Measurements from ENCODE around the gene CLEC3B. TPM values are rescaled to one million over a fixed set of nuclear protein-coding genes. Genes with fewer than 3 reads are reported as not detected.
"Not testable (repeated sequence)": the region's sequence is repeated elsewhere in the genome, so short reads cannot be mapped to it uniquely, and the experiment has no call there.

Gene CLEC3B
- total RNA-seq, 1 donor: 0.21 TPM

GRCh38 chr3:45059132-45059531 lies 33.0 kb downstream of the CLEC3B start:
- no peaks in the 10 kb centered on the region for H3K9me3 ChIP-seq (ENCODE audit: low read depth, low read length)
- H3K4me1 ChIP-seq (ENCODE audit: insufficient read depth, low read length): peaks cover 53% of the 10 kb centered on the region
- H3K4me3 ChIP-seq (ENCODE audit: low read length): no peak overlapping the region
- no peaks in the 10 kb centered on the region for H3K27me3 ChIP-seq (ENCODE audit: insufficient read depth, low read length)

GRCh38 chr3:45060165-45060892 lies 34.2 kb downstream of the CLEC3B start:
- peaks cover 54% of the 10 kb centered on the region for H3K4me1 ChIP-seq (ENCODE audit: insufficient read depth, low read length)
- H3K9me3 ChIP-seq (ENCODE audit: low read depth, low read length): no peaks in the 10 kb centered on the region
- H3K4me3 ChIP-seq (ENCODE audit: low read length): no peak overlapping the region
- no peaks in the 10 kb centered on the region for H3K27me3 ChIP-seq (ENCODE audit: insufficient read depth, low read length)

GRCh38 chr3:45062697-45063070 lies 36.6 kb downstream of the CLEC3B start:
- Histone ChIP-seq H3K9me3 (ENCODE audit: low read depth, low read length) (no peaks in the 10 kb centered on the region), H3K4me3 (ENCODE audit: low read length) (no peak overlapping the region), H3K4me1 (ENCODE audit: insufficient read depth, low read length) (peaks cover 52% of the 10 kb centered on the region), H3K27me3 (ENCODE audit: insufficient read depth, low read length) (no peaks in the 10 kb centered on the region)

GRCh38 chr3:45064512-45065372 lies 38.6 kb downstream of the CLEC3B start:
- H3K9me3 ChIP-seq (ENCODE audit: low read depth, low read length): no peaks in the 10 kb centered on the region
- peaks cover 41% of the 10 kb centered on the region for H3K4me1 ChIP-seq (ENCODE audit: insufficient read depth, low read length)
- H3K4me3 ChIP-seq (ENCODE audit: low read length): no peak overlapping the region
- H3K27me3 ChIP-seq (ENCODE audit: insufficient read depth, low read length): no peaks in the 10 kb centered on the region

- no peak overlapping the region for H3K4me3 ChIP-seq (ENCODE audit: low read length)
- H3K9me3 ChIP-seq (ENCODE audit: low read depth, low read length): no peaks in the 10 kb centered on the region
- H3K27me3 ChIP-seq (ENCODE audit: insufficient read depth, low read length): no peaks in the 10 kb centered on the region
- peaks cover 41% of the 10 kb centered on the region for H3K4me1 ChIP-seq (ENCODE audit: insufficient read depth, low read length)
Measured at GRCh38 chr3:45065373-45065720, 39.2 kb downstream of the CLEC3B start.

- Histone ChIP-seq H3K9me3 (ENCODE audit: low read depth, low read length) (no peaks in the 10 kb centered on the region), H3K4me3 (ENCODE audit: low read length) (no peak overlapping the region)
Measured at GRCh38 chr3:45066109-45066801, 40.2 kb downstream of the CLEC3B start.

GRCh38 chr3:45067486-45067885 lies 41.4 kb downstream of the CLEC3B start:
- no peaks in the 10 kb centered on the region for H3K27me3 ChIP-seq (ENCODE audit: insufficient read depth, low read length)
- H3K4me3 ChIP-seq (ENCODE audit: low read length): no peak overlapping the region
- peaks cover 34% of the 10 kb centered on the region for H3K4me1 ChIP-seq (ENCODE audit: insufficient read depth, low read length)
- no peaks in the 10 kb centered on the region for H3K9me3 ChIP-seq (ENCODE audit: low read depth, low read length)

More at GRCh38 chr3:45066109-45066801, 40.2 kb downstream of the CLEC3B start:
- H3K27me3 ChIP-seq (ENCODE audit: insufficient read depth, low read length): no peaks in the 10 kb centered on the region
- H3K4me1 ChIP-seq (ENCODE audit: insufficient read depth, low read length): peaks cover 41% of the 10 kb centered on the region

- Histone ChIP-seq H3K27me3 (ENCODE audit: insufficient read depth, low read length) (no peaks in the 10 kb centered on the region), H3K4me3 (ENCODE audit: low read length) (no peak overlapping the region), H3K4me1 (ENCODE audit: insufficient read depth, low read length) (peaks cover 34% of the 10 kb centered on the region), H3K9me3 (ENCODE audit: low read depth, low read length) (no peaks in the 10 kb centered on the region)
Measured at GRCh38 chr3:45067941-45068340, 41.8 kb downstream of the CLEC3B start.

DNA sequence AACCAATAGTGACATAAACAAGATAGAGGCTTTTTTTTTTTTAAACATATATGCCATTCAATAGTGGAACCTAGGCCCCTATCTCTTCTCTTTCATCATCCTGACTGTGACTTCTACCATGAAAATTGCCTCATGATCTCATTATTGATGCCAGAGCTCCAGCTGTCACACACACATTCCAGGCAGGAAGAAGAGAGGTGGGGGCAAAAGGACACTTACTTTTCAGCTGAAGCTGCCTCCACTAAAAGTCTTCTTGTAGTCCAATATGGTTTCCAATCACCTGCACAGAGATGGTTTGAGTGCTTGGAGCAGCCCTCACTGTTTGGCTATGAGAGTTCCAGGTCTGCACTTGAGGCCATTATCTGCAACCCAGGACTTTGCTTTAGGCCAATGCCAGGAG lies 45.0 kb downstream of the CLEC3B start:
- H3K27me3 ChIP-seq (ENCODE audit: insufficient read depth, low read length): no peaks in the 10 kb centered on the region
- no peaks in the 10 kb centered on the region for H3K9me3 ChIP-seq (ENCODE audit: low read depth, low read length)
- H3K4me1 ChIP-seq (ENCODE audit: insufficient read depth, low read length): peaks cover 6% of the 10 kb centered on the region
- H3K4me3 ChIP-seq (ENCODE audit: low read length): no peak overlapping the region

- Histone ChIP-seq H3K27me3 (ENCODE audit: insufficient read depth, low read length) (no peaks in the 10 kb centered on the region), H3K4me3 (ENCODE audit: low read length) (no peak overlapping the region), H3K9me3 (ENCODE audit: low read depth, low read length) (no peaks in the 10 kb centered on the region), H3K4me1 (ENCODE audit: insufficient read depth, low read length) (no peaks in the 10 kb centered on the region)
Measured at GRCh38 chr3:45075821-45076625, 49.9 kb downstream of the CLEC3B start.

DNA sequence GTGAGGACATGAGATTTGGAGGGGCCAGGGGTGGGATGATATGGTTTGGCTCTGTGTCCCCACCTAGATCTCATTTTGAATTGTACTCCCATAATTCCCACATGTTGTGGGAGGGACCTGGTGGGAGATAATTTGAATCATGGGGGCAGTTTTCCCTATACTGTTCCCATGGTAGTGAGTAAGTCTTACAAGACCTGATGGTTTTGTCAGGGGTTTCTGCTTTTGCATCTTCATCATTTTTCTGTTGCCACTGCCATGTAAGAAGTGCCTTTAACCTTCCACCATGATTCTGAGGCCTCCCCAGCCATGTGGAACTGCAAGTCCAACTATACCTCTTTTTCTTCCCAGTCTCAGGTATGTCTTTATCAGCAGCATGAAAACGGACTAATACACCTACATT lies 52.2 kb downstream of the CLEC3B start:
- H3K4me1 ChIP-seq (ENCODE audit: insufficient read depth, low read length); H3K4me3 ChIP-seq (ENCODE audit: low read length); H3K9me3 ChIP-seq (ENCODE audit: low read depth, low read length); H3K27me3 ChIP-seq (ENCODE audit: insufficient read depth, low read length): not testable (repeated sequence)

GRCh38 chr3:45078910-45079522 lies 52.9 kb downstream of the CLEC3B start:
- no peak overlapping the region for H3K4me3 ChIP-seq (ENCODE audit: low read length)
- no peaks in the 10 kb centered on the region for H3K27me3 ChIP-seq (ENCODE audit: insufficient read depth, low read length)
- no peaks in the 10 kb centered on the region for H3K4me1 ChIP-seq (ENCODE audit: insufficient read depth, low read length)
- no peaks in the 10 kb centered on the region for H3K9me3 ChIP-seq (ENCODE audit: low read depth, low read length)

- no peak overlapping the region for H3K4me3 ChIP-seq (ENCODE audit: low read length)
- H3K4me1 ChIP-seq (ENCODE audit: insufficient read depth, low read length): no peaks in the 10 kb centered on the region
- no peaks in the 10 kb centered on the region for H3K9me3 ChIP-seq (ENCODE audit: low read depth, low read length)
- no peaks in the 10 kb centered on the region for H3K27me3 ChIP-seq (ENCODE audit: insufficient read depth, low read length)
Measured at GRCh38 chr3:45079715-45080114, 53.6 kb downstream of the CLEC3B start.

DNA sequence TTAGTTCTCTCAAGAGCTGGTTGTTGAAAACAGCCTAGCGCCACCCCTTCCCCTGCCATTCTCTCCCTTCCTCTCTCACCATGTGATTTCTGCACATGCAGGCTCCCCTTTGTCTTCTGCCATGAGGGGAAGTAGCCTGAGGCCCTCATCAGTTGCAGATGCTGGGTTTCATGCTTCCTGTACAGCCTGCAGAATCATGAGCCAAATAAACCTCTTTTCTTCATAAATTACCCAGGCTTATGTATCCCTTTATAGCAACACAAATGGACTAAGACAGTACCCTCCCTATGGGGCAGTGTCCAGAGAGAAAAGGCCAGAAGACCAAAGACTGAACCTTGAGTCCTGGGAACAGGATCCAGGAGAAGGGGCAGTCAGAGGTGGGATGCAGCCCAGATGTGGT lies 54.7 kb downstream of the CLEC3B start:
- Histone ChIP-seq H3K9me3 (ENCODE audit: low read depth, low read length) (no peaks in the 10 kb centered on the region), H3K27me3 (ENCODE audit: insufficient read depth, low read length) (no peaks in the 10 kb centered on the region), H3K4me1 (ENCODE audit: insufficient read depth, low read length) (no peaks in the 10 kb centered on the region), H3K4me3 (ENCODE audit: low read length) (no peak overlapping the region)

Data from mononuclear cell (primary cell).